ENCODE measurements around the gene NLGN1.

GRCh38 chr3:174169736-174170135 lies 772.2 kb downstream of the NLGN1 start:
- TF ChIP-seq SUZ12 (IDR thresholded peaks at IDR 0.05) = no peak
- TF ChIP-seq PKNOX1 (IDR thresholded peaks at IDR 0.05) = no peak
- TF ChIP-seq BHLHE40 (IDR thresholded peaks at IDR 0.05; ENCODE audit: borderline replicate concordance) = no peak
- no peak for TF ChIP-seq FOXM1 (IDR thresholded peaks at IDR 0.05; ENCODE audit: borderline replicate concordance)
- TF ChIP-seq SP1 (IDR thresholded peaks at IDR 0.05) = no peak
- no peak for TF ChIP-seq ZNF384 (IDR thresholded peaks at IDR 0.05)
